Anterior cingulate cortex (tissue), 58 donors: ENCODE results near the gene FAM222A.

ENCODE experiments used
- DNase-seq, 58 donors: peaks; one replicate each; lab custom pipeline; 2025; lab: John Stamatoyannopoulos, UW

The FAM222A gene

DNA sequence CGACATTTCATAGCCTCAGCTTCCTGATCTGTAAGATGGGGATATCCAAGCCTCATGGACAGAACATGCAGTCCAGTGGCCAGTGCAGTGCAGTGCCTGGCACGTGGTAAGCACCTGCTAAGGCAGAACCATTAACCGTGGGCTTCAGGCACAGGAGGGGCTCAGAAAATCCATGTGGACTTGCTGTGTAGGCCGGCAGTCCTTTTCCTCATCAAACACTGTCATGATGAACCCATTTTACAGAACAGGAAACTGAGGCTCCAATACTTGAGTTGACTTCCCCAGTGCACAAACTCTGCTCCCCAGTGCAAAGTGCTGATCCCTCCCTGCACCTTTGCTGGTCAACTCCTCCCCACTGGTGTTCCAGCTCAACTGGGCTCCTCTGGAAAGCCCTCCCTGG, 101.6 kb downstream of the FAM222A start:
- no peak for DNase-seq

GRCh38 chr12:109815757-109816617, 102.4 kb downstream of the FAM222A start:
- no peak for DNase-seq

DNA sequence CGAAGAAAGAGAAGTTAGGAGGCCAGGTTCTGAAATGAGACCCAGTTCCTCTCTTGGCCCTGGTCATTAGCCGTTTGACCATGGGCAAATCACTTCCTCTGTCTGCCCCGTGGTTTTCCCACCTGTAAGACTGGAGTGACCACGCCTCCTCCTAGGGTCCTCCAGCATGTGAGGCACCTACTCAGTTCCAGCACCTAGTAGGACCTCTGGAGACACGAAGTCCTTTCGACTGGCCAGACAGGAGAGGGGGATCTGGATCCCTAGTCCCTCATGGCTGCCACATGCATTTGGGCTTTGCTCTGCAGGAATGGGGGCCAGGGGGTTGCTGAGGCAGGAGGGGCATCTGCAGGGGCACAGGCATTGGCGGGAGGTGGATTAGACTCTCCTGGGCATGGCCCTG, 103.2 kb downstream of the FAM222A start:
- DNase-seq, result no peak

DNA sequence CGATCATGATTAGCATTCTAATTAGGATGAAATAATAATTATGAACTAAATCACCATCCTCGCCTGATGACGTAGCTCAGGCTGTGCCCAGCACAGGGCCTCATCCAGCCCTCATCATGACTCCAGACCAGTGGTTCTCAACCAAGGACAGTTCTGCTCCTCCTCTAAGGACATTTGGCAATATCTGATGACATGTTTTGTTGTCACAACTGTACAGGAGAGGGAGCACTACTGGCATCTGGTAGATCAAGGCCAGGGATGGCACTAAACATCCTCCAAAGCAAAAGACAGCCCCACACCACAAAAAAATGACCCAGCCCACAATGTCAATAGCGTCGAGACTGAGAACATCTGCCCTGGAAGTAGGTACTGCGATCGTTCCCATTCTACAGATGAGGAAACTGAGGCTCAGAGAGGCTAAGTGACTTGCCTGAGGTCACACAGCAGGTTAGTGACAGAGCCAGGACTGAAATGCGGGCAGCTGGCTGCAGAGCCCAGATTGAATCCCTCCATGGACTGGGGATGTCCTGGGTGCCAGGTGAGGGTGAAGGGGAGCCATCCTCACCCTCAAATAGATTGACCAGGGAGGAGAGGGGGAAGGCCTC, 104.1 kb downstream of the FAM222A start:
- no peak for DNase-seq

DNA sequence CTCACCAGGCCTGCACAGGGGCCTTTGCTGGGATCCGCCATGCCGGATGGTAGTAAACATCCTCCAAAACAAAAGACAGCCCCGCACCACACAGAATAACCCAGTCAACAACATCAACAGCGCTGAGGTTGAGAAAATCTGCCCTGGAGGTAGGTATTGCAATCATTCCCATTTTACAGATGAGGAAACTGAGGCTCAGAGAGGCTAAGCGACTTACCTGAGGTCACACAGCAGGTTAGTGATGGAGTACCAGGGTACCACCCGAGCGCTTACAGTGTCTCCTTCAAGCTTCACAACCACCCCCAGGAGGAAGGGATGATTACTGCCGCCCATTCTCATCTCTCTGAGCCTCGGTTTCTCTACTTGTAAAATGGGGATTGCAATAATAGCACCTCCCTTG, 104.6 kb downstream of the FAM222A start:
- no peak for DNase-seq

DNA sequence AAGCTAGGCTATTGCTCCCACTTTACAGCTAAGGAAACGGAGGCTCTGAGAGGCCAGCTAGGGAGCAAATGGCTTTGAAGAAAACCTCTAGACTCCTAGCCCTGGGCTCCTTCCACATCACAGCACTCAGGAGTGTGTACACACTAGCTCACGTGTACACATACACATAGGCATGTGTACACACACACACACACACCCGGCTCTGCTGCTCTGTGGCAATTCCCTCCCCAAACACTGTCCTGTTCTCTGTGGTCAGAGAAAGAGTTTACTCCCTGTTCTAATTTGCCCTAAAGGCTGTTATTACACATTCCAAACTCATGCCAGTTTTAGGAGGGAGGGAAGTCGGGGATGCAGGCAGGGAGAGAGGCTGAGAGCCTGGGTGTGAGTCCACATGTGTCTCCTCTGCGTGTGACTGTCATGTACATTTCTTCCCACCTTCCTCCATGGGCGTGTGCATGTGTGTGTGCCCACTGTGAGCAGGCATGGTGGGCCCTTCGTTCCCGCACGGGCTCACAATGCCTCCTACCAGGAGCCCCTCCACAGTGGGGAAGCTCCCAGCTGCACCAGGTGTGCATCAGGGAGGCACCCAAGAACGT, 105.4 kb downstream of the FAM222A start:
- DNase-seq, result no peak
